Smooth muscle cell (in vitro differentiated cells): ENCODE measurements around the gene LGALS3BP. TPM values are rescaled to one million over a fixed set of nuclear protein-coding genes. Genes with fewer than 3 reads are reported as not detected.
"Not testable (repeated sequence)": the region's sequence is repeated elsewhere in the genome, so short reads cannot be mapped to it uniquely, and the experiment has no call there.

Experiments
- DNase-seq: peaks from one replicate; lab custom pipeline; 2025; ENCODE audit not compliant: unreplicated experiment; lab: John Stamatoyannopoulos, UW
- H2AFZ ChIP-seq: fragments of 200-600 bp; sonication (generic); 2 replicates; pipeline ENCODE4 v1.6.0; 2016; ENCODE audit warnings: antibody characterized with exemption, low read depth, mild to moderate bottlenecking
- H3F3A ChIP-seq: fragments of 200-600 bp; sonication (generic); 2 replicates; pipeline ENCODE4 v1.6.0; 2017; ENCODE audit warnings: antibody characterized with exemption, low read depth
- H3K27ac ChIP-seq: fragments of 200-600 bp; sonication (generic); 2 replicates; pipeline ENCODE4 v1.5.1; 2016; ENCODE audit warnings: low read depth, mild to moderate bottlenecking
- H3K27me3 ChIP-seq: fragments of 200-600 bp; sonication (generic); 2 replicates; pipeline ENCODE4 v1.6.1; 2016; ENCODE audit warnings: low read depth, mild to moderate bottlenecking
- H3K36me3 ChIP-seq: fragments of 200-600 bp; sonication (generic); 2 replicates; pipeline ENCODE4 v1.5.1; 2016; ENCODE audit warnings: low read depth
- H3K4me1 ChIP-seq: fragments of 200-600 bp; sonication (generic); 2 replicates; pipeline ENCODE4 v1.5.1; 2016; ENCODE audit warnings: low read depth
- H3K4me2 ChIP-seq: fragments of 200-600 bp; sonication (generic); 2 replicates; pipeline ENCODE4 v1.6.0; 2016; ENCODE audit warnings: mild to moderate bottlenecking
- H3K4me3 ChIP-seq: fragments of 200-600 bp; sonication (generic); 2 replicates; pipeline ENCODE4 v1.5.1; 2016; ENCODE audit warnings: mild to moderate bottlenecking
- H3K79me2 ChIP-seq: fragments of 200-600 bp; sonication (generic); 2 replicates; pipeline ENCODE4 v1.6.0; 2016; ENCODE audit warnings: low read depth, mild to moderate bottlenecking
- H3K9ac ChIP-seq: fragments of 200-600 bp; sonication (generic); 2 replicates; pipeline ENCODE4 v1.6.0; 2016; ENCODE audit warnings: low read depth
- H3K9me3 ChIP-seq: fragments of 200-600 bp; sonication (generic); replicated peaks from 2 replicates; pipeline ENCODE4 v1.5.1; 2016; ENCODE audit warnings: low read depth
- H4K20me1 ChIP-seq: fragments of 200-600 bp; sonication (generic); 2 replicates; pipeline ENCODE4 v1.6.0; 2016; ENCODE audit warnings: low read depth
- WGBS: methylation state at CpG from one replicate; pipeline ENCODE4 v1.1.7; 2016; ENCODE audit warnings: low lambda C conversion rate; 5-methylcytosine and 5-hydroxymethylcytosine counted together
- polyA plus RNA-seq: library from polyadenylated mRNA; unstranded; fragments of >200 nt; fragmentation: Nextera tagmentation; extraction: Ambion mirVana; gene quantifications from 2 replicates; pipeline ENCODE4 v1.2.1, GENCODE V29; 2016
- total RNA-seq: library from RNA; depleted of rRNA; stranded (reverse); fragments of >200 nt; gene quantifications from 2 replicates; pipeline ENCODE4 v1.2.3, GENCODE V29; 2014
- TF ChIP-seq, protein P1 (sequence below): fragments of 200-600 bp; sonication (generic); IDR thresholded peaks from 2 replicates; pipeline ENCODE4 v1.5.1; 2017; ENCODE audit warnings: borderline replicate concordance, mild to moderate bottlenecking, antibody characterized with exemption; ENCODE audit not compliant: insufficient read depth, poor library complexity, severe bottlenecking

The LGALS3BP gene
- total and polyA plus RNA-seq, 2 experiments from 2014 or later, result 66.5 to 151 TPM

- Histone ChIP-seq H3K4me1 (peaks cover 16% of the 10 kb centered on the region), H3K27ac (no peak within 1 kb of the TSS), H3K4me3 (peak within 1 kb of the TSS; percentile 77), H3K4me2 (peak within 1 kb of the TSS; percentile 99), H3K9me3 (no peaks in the 10 kb centered on the region), H2AFZ (peak within 1 kb of the TSS; percentile 91), H3K9ac (peak within 1 kb of the TSS; percentile 58), H3F3A (no peaks in the 10 kb centered on the region), H3K36me3 (no peaks in the 10 kb centered on the region), H3K79me2 (no peaks in the 10 kb centered on the region), H3K27me3 (no peaks in the 10 kb centered on the region), H4K20me1 (no peaks in the 10 kb centered on the region)
- DNase-seq, result no peak
- TF ChIP-seq, protein P1, sequence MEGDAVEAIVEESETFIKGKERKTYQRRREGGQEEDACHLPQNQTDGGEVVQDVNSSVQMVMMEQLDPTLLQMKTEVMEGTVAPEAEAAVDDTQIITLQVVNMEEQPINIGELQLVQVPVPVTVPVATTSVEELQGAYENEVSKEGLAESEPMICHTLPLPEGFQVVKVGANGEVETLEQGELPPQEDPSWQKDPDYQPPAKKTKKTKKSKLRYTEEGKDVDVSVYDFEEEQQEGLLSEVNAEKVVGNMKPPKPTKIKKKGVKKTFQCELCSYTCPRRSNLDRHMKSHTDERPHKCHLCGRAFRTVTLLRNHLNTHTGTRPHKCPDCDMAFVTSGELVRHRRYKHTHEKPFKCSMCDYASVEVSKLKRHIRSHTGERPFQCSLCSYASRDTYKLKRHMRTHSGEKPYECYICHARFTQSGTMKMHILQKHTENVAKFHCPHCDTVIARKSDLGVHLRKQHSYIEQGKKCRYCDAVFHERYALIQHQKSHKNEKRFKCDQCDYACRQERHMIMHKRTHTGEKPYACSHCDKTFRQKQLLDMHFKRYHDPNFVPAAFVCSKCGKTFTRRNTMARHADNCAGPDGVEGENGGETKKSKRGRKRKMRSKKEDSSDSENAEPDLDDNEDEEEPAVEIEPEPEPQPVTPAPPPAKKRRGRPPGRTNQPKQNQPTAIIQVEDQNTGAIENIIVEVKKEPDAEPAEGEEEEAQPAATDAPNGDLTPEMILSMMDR, result peak; percentile 28
- WGBS, result 4% methylated on average over 60 of the region's 77 CpGs
Measured at GRCh38 chr17:79023886-79024771, 44.4 kb upstream of the LGALS3BP start, which contains the start of gene C1QTNF1. Gene C1QTNF1 (plus strand): TSS chr17:79024169. CDS start chr17:79043969, 19,800 bp downstream.

GRCh38 chr17:79023180-79023705 is 43.5 kb upstream of the LGALS3BP start:
- Histone ChIP-seq H3K27ac (no peak overlapping the region), H3K27me3 (no peaks in the 10 kb centered on the region), H3K9ac (no peak overlapping the region), H3K4me1 (peaks cover 16% of the 10 kb centered on the region), H3K9me3 (no peaks in the 10 kb centered on the region), H2AFZ (peak overlapping the region; percentile 91), H4K20me1 (no peaks in the 10 kb centered on the region), H3F3A (no peaks in the 10 kb centered on the region), H3K79me2 (no peaks in the 10 kb centered on the region), H3K4me2 (peak overlapping the region; percentile 99), H3K4me3 (peak overlapping the region; percentile 77), H3K36me3 (no peaks in the 10 kb centered on the region)
- 63% methylated on average over 12 of the region's 12 CpGs for WGBS
- TF ChIP-seq, protein P1, result no peak
- no peak for DNase-seq

DNA sequence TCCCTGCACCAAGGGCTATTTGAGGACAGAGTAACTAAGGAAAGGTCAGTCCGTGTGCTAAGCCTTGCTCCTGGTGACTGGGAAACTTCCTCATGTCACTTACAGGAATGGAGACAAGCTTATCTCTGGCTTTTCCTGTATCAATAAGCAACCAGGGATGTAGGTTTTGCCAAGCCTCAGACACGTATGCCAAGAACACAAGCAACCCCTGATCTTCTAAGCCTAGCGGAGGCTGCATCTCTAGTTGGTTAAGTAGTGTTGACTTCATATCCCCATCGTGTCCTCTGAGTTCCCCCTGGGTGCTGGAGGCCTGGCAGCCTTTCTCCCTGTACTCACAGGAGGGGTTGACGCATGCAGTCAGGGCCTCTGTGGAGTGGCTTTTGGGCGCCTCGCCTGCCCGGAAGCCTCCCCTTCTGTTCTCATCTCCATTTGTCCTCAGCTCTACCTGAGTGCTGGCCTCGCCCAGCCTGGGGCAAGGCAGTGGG is 42.8 kb upstream of the LGALS3BP start:
- DNase-seq, result no peak
- WGBS, result 68% methylated on average over 9 of the region's 9 CpGs
- H3K9ac ChIP-seq, result no peak overlapping the region
- no peak overlapping the region for H3K4me3 ChIP-seq
- no peaks in the 10 kb centered on the region for H3K79me2 ChIP-seq
- H3F3A ChIP-seq, result no peaks in the 10 kb centered on the region
- H3K9me3 ChIP-seq, result no peaks in the 10 kb centered on the region
- H3K27ac ChIP-seq, result no peak overlapping the region
- H3K27me3 ChIP-seq, result no peaks in the 10 kb centered on the region
- TF ChIP-seq, protein P1, result no peak
- H2AFZ ChIP-seq, result no peak overlapping the region
- H3K4me1 ChIP-seq, result peaks cover 16% of the 10 kb centered on the region
- no peaks in the 10 kb centered on the region for H4K20me1 ChIP-seq
- H3K4me2 ChIP-seq, result no peak overlapping the region
- no peaks in the 10 kb centered on the region for H3K36me3 ChIP-seq

GRCh38 chr17:79021929-79022328 is 42.2 kb upstream of the LGALS3BP start:
- not testable (repeated sequence) for DNase-seq, H4K20me1 ChIP-seq, H2AFZ ChIP-seq, H3K79me2 ChIP-seq, H3F3A ChIP-seq, H3K4me2 ChIP-seq, H3K27me3 ChIP-seq, H3K4me3 ChIP-seq, H3K36me3 ChIP-seq, H3K9ac ChIP-seq, H3K9me3 ChIP-seq, H3K27ac ChIP-seq
- 59% methylated on average over 2 of the region's 2 CpGs for WGBS
- peaks cover 11% of the 10 kb centered on the region for H3K4me1 ChIP-seq
